ENCODE measurements around the gene FRMD7.

Gene FRMD7

DNA sequence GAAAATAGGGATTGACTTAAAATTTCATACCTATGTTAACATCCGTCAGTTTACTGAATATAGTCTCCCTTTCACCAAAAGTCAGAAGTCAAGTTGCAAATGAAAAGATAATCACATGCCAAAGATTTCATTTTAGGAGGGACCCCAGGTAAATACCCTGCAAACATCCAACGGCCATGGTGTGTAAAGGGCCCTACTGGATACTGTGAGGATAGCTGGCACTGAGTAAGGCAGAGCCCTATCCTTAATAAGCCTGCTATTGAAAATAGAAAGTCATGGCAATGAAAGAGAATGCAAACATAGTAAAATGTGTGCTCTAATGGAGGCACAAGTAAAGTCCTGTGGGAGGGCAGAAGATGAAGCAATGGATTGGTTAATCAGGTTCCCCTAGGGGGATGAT, 83.8 kb downstream of the FRMD7 start:
- TF ChIP-seq ZNF70 (CRISPR knock-in tag; IDR thresholded peaks at IDR 0.05): no peak
- no peak for ATAC-seq

DNA sequence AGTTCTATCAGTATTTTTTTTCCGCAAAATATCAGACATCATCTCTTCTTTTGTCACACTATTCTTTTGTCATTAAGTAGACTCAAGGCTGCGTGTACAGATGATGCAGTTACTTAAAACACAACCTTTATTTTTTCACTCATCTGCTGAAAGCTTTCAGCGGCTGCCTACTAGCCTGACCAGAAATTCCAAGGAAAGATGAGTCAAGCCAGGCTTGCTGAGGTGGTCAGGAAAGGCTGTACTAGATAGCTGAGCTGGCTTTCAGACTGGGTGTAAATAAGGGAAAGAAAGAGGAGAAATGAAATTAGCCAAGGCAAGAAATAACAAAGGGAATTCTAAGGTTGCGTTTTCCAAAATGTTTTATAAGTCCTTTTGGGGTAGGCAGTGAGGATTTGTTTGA, 86.8 kb downstream of the FRMD7 start:
- ATAC-seq: peak; percentile 90
- no peak for TF ChIP-seq RARB (CRISPR knock-in tag; IDR thresholded peaks at IDR 0.05)
- TF ChIP-seq PPARA (CRISPR knock-in tag; IDR thresholded peaks at IDR 0.05; ENCODE audit: borderline replicate concordance): no peak
- no peak for TF ChIP-seq ZFP3 (CRISPR knock-in tag; IDR thresholded peaks at IDR 0.05)
- TF ChIP-seq, protein P1, sequence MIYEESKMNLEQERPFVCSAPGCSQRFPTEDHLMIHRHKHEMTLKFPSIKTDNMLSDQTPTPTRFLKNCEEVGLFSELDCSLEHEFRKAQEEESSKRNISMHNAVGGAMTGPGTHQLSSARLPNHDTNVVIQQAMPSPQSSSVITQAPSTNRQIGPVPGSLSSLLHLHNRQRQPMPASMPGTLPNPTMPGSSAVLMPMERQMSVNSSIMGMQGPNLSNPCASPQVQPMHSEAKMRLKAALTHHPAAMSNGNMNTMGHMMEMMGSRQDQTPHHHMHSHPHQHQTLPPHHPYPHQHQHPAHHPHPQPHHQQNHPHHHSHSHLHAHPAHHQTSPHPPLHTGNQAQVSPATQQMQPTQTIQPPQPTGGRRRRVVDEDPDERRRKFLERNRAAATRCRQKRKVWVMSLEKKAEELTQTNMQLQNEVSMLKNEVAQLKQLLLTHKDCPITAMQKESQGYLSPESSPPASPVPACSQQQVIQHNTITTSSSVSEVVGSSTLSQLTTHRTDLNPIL (CRISPR knock-in tag; IDR thresholded peaks at IDR 0.05; ENCODE audit: low read depth): no peak
- TF ChIP-seq OSR1 (CRISPR knock-in tag; IDR thresholded peaks at IDR 0.05): no peak
- TF ChIP-seq GLIS3 (CRISPR knock-in tag; IDR thresholded peaks at IDR 0.05): no peak

GRCh38 chrX:132040066-132040465, 87.8 kb downstream of the FRMD7 start:
- no peak for ATAC-seq

GRCh38 chrX:132037479-132037993, 90.3 kb downstream of the FRMD7 start:
- ATAC-seq: no peak

More at GRCh38 chrX:132040066-132040465, 87.8 kb downstream of the FRMD7 start:
- TF ChIP-seq, protein P2, sequence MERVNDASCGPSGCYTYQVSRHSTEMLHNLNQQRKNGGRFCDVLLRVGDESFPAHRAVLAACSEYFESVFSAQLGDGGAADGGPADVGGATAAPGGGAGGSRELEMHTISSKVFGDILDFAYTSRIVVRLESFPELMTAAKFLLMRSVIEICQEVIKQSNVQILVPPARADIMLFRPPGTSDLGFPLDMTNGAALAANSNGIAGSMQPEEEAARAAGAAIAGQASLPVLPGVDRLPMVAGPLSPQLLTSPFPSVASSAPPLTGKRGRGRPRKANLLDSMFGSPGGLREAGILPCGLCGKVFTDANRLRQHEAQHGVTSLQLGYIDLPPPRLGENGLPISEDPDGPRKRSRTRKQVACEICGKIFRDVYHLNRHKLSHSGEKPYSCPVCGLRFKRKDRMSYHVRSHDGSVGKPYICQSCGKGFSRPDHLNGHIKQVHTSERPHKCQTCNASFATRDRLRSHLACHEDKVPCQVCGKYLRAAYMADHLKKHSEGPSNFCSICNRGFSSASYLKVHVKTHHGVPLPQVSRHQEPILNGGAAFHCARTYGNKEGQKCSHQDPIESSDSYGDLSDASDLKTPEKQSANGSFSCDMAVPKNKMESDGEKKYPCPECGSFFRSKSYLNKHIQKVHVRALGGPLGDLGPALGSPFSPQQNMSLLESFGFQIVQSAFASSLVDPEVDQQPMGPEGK (CRISPR knock-in tag; IDR thresholded peaks at IDR 0.05; ENCODE audit: borderline replicate concordance): no peak
- TF ChIP-seq ARNTL (CRISPR knock-in tag; IDR thresholded peaks at IDR 0.05; ENCODE audit: borderline replicate concordance, low read depth): no peak

DNA sequence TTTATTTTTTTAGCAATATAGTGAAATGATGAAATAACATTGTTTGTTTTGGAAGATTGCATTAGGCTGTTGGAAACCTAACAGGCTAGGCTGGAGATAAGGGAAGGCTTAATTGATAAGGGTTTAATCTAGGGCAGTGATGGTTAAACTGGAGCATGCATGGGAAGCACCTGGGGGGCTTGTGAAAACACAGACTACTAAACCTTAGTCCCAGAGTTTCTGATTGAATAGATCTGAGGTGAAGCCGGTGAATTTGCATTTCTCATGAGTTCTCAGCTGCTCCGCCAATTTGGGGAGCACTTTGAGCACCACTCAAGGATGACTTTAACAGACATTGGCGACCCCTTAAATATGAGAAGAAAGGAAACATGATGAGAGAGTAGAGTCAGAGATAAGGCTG, 93.2 kb downstream of the FRMD7 start:
- TF ChIP-seq ZC3H10 (CRISPR knock-in tag; IDR thresholded peaks at IDR 0.05) (no peak), ZNF70 (CRISPR knock-in tag; IDR thresholded peaks at IDR 0.05) (no peak), ZNF565 (CRISPR knock-in tag; conservative IDR thresholded peaks at IDR 0.05; ENCODE audit: low read depth) (no peak), GLIS3 (CRISPR knock-in tag; IDR thresholded peaks at IDR 0.05) (no peak), SNAI2 (CRISPR knock-in tag; IDR thresholded peaks at IDR 0.05) (no peak), TCF4 (CRISPR knock-in tag; IDR thresholded peaks at IDR 0.05; ENCODE audit: borderline replicate concordance) (no peak)
- TF ChIP-seq, protein P3, sequence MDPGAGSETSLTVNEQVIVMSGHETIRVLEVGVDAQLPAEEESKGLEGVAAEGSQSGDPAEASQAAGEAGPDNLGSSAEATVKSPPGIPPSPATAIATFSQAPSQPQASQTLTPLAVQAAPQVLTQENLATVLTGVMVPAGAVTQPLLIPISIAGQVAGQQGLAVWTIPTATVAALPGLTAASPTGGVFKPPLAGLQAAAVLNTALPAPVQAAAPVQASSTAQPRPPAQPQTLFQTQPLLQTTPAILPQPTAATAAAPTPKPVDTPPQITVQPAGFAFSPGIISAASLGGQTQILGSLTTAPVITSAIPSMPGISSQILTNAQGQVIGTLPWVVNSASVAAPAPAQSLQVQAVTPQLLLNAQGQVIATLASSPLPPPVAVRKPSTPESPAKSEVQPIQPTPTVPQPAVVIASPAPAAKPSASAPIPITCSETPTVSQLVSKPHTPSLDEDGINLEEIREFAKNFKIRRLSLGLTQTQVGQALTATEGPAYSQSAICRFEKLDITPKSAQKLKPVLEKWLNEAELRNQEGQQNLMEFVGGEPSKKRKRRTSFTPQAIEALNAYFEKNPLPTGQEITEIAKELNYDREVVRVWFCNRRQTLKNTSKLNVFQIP (CRISPR knock-in tag; IDR thresholded peaks at IDR 0.05; ENCODE audit: borderline replicate concordance, low read depth): no peak
- TF ChIP-seq, protein P1 (CRISPR knock-in tag; IDR thresholded peaks at IDR 0.05; ENCODE audit: low read depth): no peak
- no peak for ATAC-seq

More at GRCh38 chrX:132037479-132037993, 90.3 kb downstream of the FRMD7 start:
- TF ChIP-seq, protein P2 (CRISPR knock-in tag; IDR thresholded peaks at IDR 0.05; ENCODE audit: borderline replicate concordance): no peak

DNA sequence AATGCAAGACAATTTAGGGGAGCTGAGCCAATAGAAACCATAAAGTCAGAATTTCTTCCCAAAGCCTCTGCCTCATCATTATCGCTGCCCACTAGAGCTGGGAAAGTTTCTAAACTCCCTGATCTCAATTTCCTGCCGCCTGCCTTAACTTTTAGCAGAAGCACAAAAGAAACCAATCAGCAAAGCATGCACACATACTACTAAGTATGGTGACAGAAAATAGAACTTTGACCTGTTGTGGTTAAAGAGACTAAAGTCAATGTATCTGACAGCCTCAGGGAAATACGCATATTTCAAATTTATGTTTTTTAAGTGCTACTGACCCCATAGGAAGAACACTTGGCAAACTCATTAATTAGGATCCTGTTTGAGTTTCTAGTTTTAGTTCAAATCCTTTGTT, 94.7 kb downstream of the FRMD7 start:
- ATAC-seq: no peak
- TF ChIP-seq, protein P1 (CRISPR knock-in tag; IDR thresholded peaks at IDR 0.05; ENCODE audit: low read depth): no peak
- no peak for TF ChIP-seq ARNTL (CRISPR knock-in tag; IDR thresholded peaks at IDR 0.05; ENCODE audit: borderline replicate concordance, low read depth)
- no peak for TF ChIP-seq OSR1 (CRISPR knock-in tag; IDR thresholded peaks at IDR 0.05)
- no peak for TF ChIP-seq ESRRG (CRISPR knock-in tag; IDR thresholded peaks at IDR 0.05)
- TF ChIP-seq TCF4 (CRISPR knock-in tag; IDR thresholded peaks at IDR 0.05; ENCODE audit: borderline replicate concordance): no peak
- TF ChIP-seq TSHZ2 (CRISPR knock-in tag; IDR thresholded peaks at IDR 0.05): no peak
